Endothelial cell of umbilical vein (primary cell): ENCODE data around the gene TBP. TPM values are rescaled to one million over a fixed set of nuclear protein-coding genes. Genes with fewer than 3 reads are reported as not detected.

Experiments used
- BruUV-seq: library from RNA; stranded (reverse); fragments of 400-500 nt; replicated peaks from 2 replicates; lab custom pipeline; 2021; lab: Mats Ljungman, UMichigan
- CTCF ChIA-PET: fragments of 300-600, 350-600 bp; sonication (Branson Sonifier 250); formaldehyde crosslinking; loops from one replicate; lab custom pipeline; 2021; ENCODE audit warnings: antibody characterized with exemption, inconsistent platforms; lab: Charles Lee
- POLR2A ChIA-PET: fragments of 300-600, 350-600 bp; sonication (Branson Sonifier 250); formaldehyde crosslinking; loops from one replicate; lab custom pipeline; 2021; ENCODE audit warnings: antibody characterized with exemption, inconsistent platforms; lab: Charles Lee
- DNase-seq: peaks from one replicate; pipeline ENCODE4 v3.0.0-alpha.2; 2011; ENCODE audit warnings: low read depth, low spot score
- FAIRE-seq: peaks from 2 replicates; lab custom pipeline; 2011; peaks lifted over from hg19 to GRCh38; lab: Jason Lieb, UNC
- H2AFZ ChIP-seq: 2 replicates; pipeline ENCODE4 v1.6.0; 2012; ENCODE audit warnings: low read depth, low read length, control low read depth, inconsistent platforms
- H3K27ac ChIP-seq: 2 replicates; pipeline ENCODE4 v1.5.1; 2011; ENCODE audit warnings: low read depth, mild to moderate bottlenecking, control low read depth, low read length, moderate library complexity; ENCODE audit not compliant: insufficient read depth
- H3K27me3 ChIP-seq, 2 experiments: 2 replicates each; pipeline versions ENCODE4 v1.6.0 to v1.6.1; 2011; ENCODE audit warnings: low read length in 2 of 2, mixed read lengths in 1 of 2; ENCODE audit not compliant: control insufficient read depth in 2 of 2, insufficient read depth in 2 of 2
- H3K36me3 ChIP-seq, 2 experiments: 2 replicates in 1 of 2; 3 replicates in 1 of 2; pipeline ENCODE4 v1.5.1; 2011; ENCODE audit warnings: low read length in 2 of 2, mild to moderate bottlenecking in 1 of 2, moderate library complexity in 1 of 2; ENCODE audit not compliant: control insufficient read depth in 2 of 2, insufficient read depth in 2 of 2; ENCODE audit errors: extremely low read depth in 1 of 2
- H3K4me1 ChIP-seq: 3 replicates; pipeline ENCODE4 v1.5.1; 2011; ENCODE audit warnings: mild to moderate bottlenecking, low read length; ENCODE audit not compliant: control insufficient read depth, insufficient read depth; ENCODE audit errors: extremely low read depth
- H3K4me2 ChIP-seq: 2 replicates; pipeline ENCODE4 v1.6.1; 2011; ENCODE audit warnings: low read length, control low read depth, mixed read lengths; ENCODE audit not compliant: insufficient read depth
- H3K4me3 ChIP-seq, 3 experiments: fragments of 200-600 bp in 1 of 3; sonication (generic), shearing (Covaris generic) in 1 of 3; replicated peaks in 1 of 3; 2 replicates each; pipeline ENCODE4 v1.5.1; 2011 to 2016; ENCODE audit warnings: control low read depth in 3 of 3, low read length in 3 of 3, mild to moderate bottlenecking in 2 of 3, inconsistent platforms in 1 of 3, low read depth in 1 of 3, moderate library complexity in 1 of 3; ENCODE audit not compliant: insufficient read depth in 1 of 3
- H3K79me2 ChIP-seq: 2 replicates; pipeline ENCODE4 v1.6.0; 2012; ENCODE audit warnings: low read length, inconsistent platforms; ENCODE audit not compliant: control insufficient read depth, insufficient read depth
- H3K9ac ChIP-seq: replicated peaks from 2 replicates; pipeline ENCODE3; 2011; ENCODE audit warnings: low read length, control low read depth; ENCODE audit not compliant: insufficient read depth; ENCODE audit errors: extremely low read depth
- H3K9me1 ChIP-seq: replicated peaks from 3 replicates; pipeline ENCODE4 v1.6.0; 2011; ENCODE audit warnings: mild to moderate bottlenecking, low read length; ENCODE audit not compliant: control insufficient read depth, insufficient read depth; ENCODE audit errors: extremely low read depth
- H3K9me3 ChIP-seq: replicated peaks from 2 replicates; pipeline ENCODE4 v1.5.1; 2012; ENCODE audit warnings: low read length, inconsistent platforms; ENCODE audit not compliant: control insufficient read depth, insufficient read depth
- H4K20me1 ChIP-seq: replicated peaks from 2 replicates; pipeline ENCODE3; 2011; ENCODE audit warnings: mild to moderate bottlenecking, low read length; ENCODE audit not compliant: control insufficient read depth, insufficient read depth; ENCODE audit errors: extremely low read depth
- CTCF ChIP-seq, 2 donors: IDR thresholded peaks; 1 replicate in 1 of 2; 2 replicates in 1 of 2; pipeline ENCODE4 v1.5.1; 2011; ENCODE audit warnings: low read length in 2 of 2, mild to moderate bottlenecking in 2 of 2, moderate library complexity in 2 of 2, control low read depth in 1 of 2, inconsistent platforms in 1 of 2, low read depth in 1 of 2; ENCODE audit not compliant: insufficient read depth in 1 of 2; ENCODE audit errors: extremely low read depth in 1 of 2
- EZH2 ChIP-seq: IDR thresholded peaks from 2 replicates; pipeline ENCODE4 v1.6.1; 2012; ENCODE audit warnings: borderline replicate concordance, low read depth, mild to moderate bottlenecking, moderate library complexity, low read length, inconsistent platforms; ENCODE audit not compliant: severe bottlenecking
- FOS ChIP-seq: IDR thresholded peaks from 2 replicates; pipeline ENCODE4 v1.6.1; 2011; ENCODE audit warnings: mild to moderate bottlenecking, low read length, moderate library complexity, borderline replicate concordance; ENCODE audit not compliant: insufficient read depth
- JUN ChIP-seq: IDR thresholded peaks from 2 replicates; pipeline ENCODE4 v1.6.1; 2011; ENCODE audit warnings: borderline replicate concordance, low read depth; ENCODE audit not compliant: insufficient read length, insufficient read depth
- MYC ChIP-seq: IDR thresholded peaks from one replicate; pipeline ENCODE4 v1.6.1; 2011; ENCODE audit warnings: mild to moderate bottlenecking, low read depth, low read length
- POLR2A ChIP-seq: IDR thresholded peaks from 2 replicates; pipeline ENCODE4 v1.6.1; 2012; ENCODE audit warnings: low read depth, mild to moderate bottlenecking, control low read depth, low read length
- POLR2AphosphoS5 ChIP-seq: IDR thresholded peaks from 2 replicates; pipeline ENCODE4 v1.6.1; 2012; ENCODE audit warnings: low read depth, mild to moderate bottlenecking, control low read depth, low read length, moderate library complexity; ENCODE audit not compliant: insufficient read depth
- dilution Hi-C: fragments of 300-500 bp; cut with MboI; formaldehyde crosslinking; loops from one replicate; pipeline ENCODE4 v1.15.0; 2019; ENCODE audit warnings: low sequenced_read_pairs; ENCODE audit not compliant: extremely low pct_ligation_motif_present
- intact Hi-C: fragments of 100-400 bp; cut with micrococcal nuclease; formaldehyde crosslinking; loops from one replicate; pipeline ENCODE4 v1.10.0; 2022
- polyA plus RNA-seq, 4 experiments: library from polyadenylated mRNA; depleted of rRNA in 3 of 4; stranded (reverse) in 3 of 4; unstranded in 1 of 4; fragments of >200 nt; gene quantifications; 2 replicates each; pipeline versions ENCODE4 v1.2.1 to v1.2.3, GENCODE V29; 2011 to 2012; ENCODE audit warnings: missing spikeins in 1 of 4
- total RNA-seq: library from RNA; stranded (reverse); gene quantifications from 2 replicates; pipeline ENCODE4 v1.2.3, GENCODE V29; 2021

Gene TBP
- total and polyA plus RNA-seq, 2 donors (not counting 3 experiments of a cell fraction or from before 2014, with no cell fraction given) = 17.5 to 17.7 TPM

GRCh38 chr6:170536671-170537070, 17.5 kb upstream of the TBP start:
- CTCF ChIA-PET = no interaction called here
- Histone ChIP-seq H3K36me3 (peaks cover 38 to 39% of the 10 kb centered on the region in 2 experiments), H3K79me2 (peaks cover 11% of the 10 kb centered on the region), H3K9me3 (no peaks in the 10 kb centered on the region), H3K9ac (no peak overlapping the region), H4K20me1 (no peaks in the 10 kb centered on the region), H3K27me3 (no peaks in the 10 kb centered on the region), H3K4me2 (no peak overlapping the region), H2AFZ (no peak overlapping the region), H3K9me1 (no peaks in the 10 kb centered on the region), H3K4me3 (no peak overlapping the region), H3K4me1 (no peaks in the 10 kb centered on the region), H3K27ac (no peak overlapping the region)
- dilution Hi-C loops = no loop called here
- POLR2A ChIA-PET = no interaction called here
- no peak for FAIRE-seq
- DNase-seq = no peak
- TF ChIP-seq FOS = no peak
- TF ChIP-seq MYC = no peak
- TF ChIP-seq POLR2A = no peak
- no peak for TF ChIP-seq EZH2
- no peak for TF ChIP-seq POLR2AphosphoS5
- no peak for TF ChIP-seq CTCF (IDR thresholded peaks at IDR 0.05; ENCODE audit: extremely low read depth in 1 of 2, insufficient read depth in 1 of 2, low read depth in 1 of 2, low read length in 2 of 2)
- TF ChIP-seq JUN = no peak
- intact Hi-C loops = no loop called here
- BruUV-seq = no TSS peak
